ENCODE results near the gene AHCYL2. TPM values are rescaled to one million over a fixed set of nuclear protein-coding genes. Genes with fewer than 3 reads are reported as not detected.

Gene AHCYL2
- total and polyA plus RNA-seq, 2 donors, result 9.0 to 20.3 TPM

Small RNA genes lying within 50 kb of the gene (small RNA-seq; reads per million reads assigned to genes)
- gene AC009244.1 (not detected), gene SNRPGP3 (not detected)

Other genes with a start within 250 kb of the AHCYL2 start
- 45.9 TPM for gene TNPO3, start 169.9 kb upstream of the AHCYL2 start, total RNA-seq
- 25.7 TPM for gene TNPO3, start 169.9 kb upstream of the AHCYL2 start, polyA plus RNA-seq
- gene TSPAN33, start 80.3 kb upstream of the AHCYL2 start, total RNA-seq, result 9.5 TPM
- 15.6 TPM for gene TSPAN33, start 80.3 kb upstream of the AHCYL2 start, polyA plus RNA-seq
- 35.2 TPM for gene SMO, start 36.4 kb upstream of the AHCYL2 start, total RNA-seq
- 16.7 TPM for gene SMO, start 36.4 kb upstream of the AHCYL2 start, polyA plus RNA-seq
- gene STRIP2, start 209.4 kb downstream of the AHCYL2 start, total RNA-seq, result 4.1 TPM
- 0.44 TPM for gene STRIP2, start 209.4 kb downstream of the AHCYL2 start, polyA plus RNA-seq